GM21423 (cell line): ENCODE results near the gene GPC5.

Source experiments
- ATAC-seq: cut with Tn5 transposase; IDR thresholded peaks from one replicate; pipeline ENCODE4 v1.9.1; 2021; ENCODE audit warnings: mild to moderate bottlenecking, moderate library complexity; ENCODE audit not compliant: unreplicated experiment

Gene GPC5

GRCh38 chr13:91450913-91451312 lies 52.5 kb downstream of the GPC5 start:
- ATAC-seq: no peak

GRCh38 chr13:91454666-91455065 lies 56.2 kb downstream of the GPC5 start:
- ATAC-seq: no peak

GRCh38 chr13:91456837-91457236 lies 58.4 kb downstream of the GPC5 start:
- ATAC-seq: no peak

- no peak for ATAC-seq
These were observed 61.1 kb downstream of the GPC5 start for GRCh38 chr13:91459485-91459884.

- no peak for ATAC-seq
These were observed 65.9 kb downstream of the GPC5 start for GRCh38 chr13:91464336-91464735.

GRCh38 chr13:91467236-91467635 lies 68.8 kb downstream of the GPC5 start:
- ATAC-seq: no peak

GRCh38 chr13:91468301-91468700 lies 69.9 kb downstream of the GPC5 start:
- ATAC-seq: no peak

- no peak for ATAC-seq
These were observed 71.7 kb downstream of the GPC5 start for GRCh38 chr13:91470084-91470621.

- ATAC-seq: no peak
These were observed 72.3 kb downstream of the GPC5 start for GRCh38 chr13:91470681-91471080.

GRCh38 chr13:91482427-91482826 lies 84.0 kb downstream of the GPC5 start:
- no peak for ATAC-seq

GRCh38 chr13:91491980-91492379 lies 93.6 kb downstream of the GPC5 start:
- ATAC-seq: no peak

GRCh38 chr13:91493442-91493841 lies 95.0 kb downstream of the GPC5 start:
- no peak for ATAC-seq

- no peak for ATAC-seq
These were observed 99.9 kb downstream of the GPC5 start for GRCh38 chr13:91498298-91498697.

- no peak for ATAC-seq
These were observed 105.8 kb downstream of the GPC5 start for GRCh38 chr13:91504216-91504615.

- ATAC-seq: no peak
These were observed 108.3 kb downstream of the GPC5 start for GRCh38 chr13:91506759-91507158.

- ATAC-seq: no peak
These were observed 111.6 kb downstream of the GPC5 start for GRCh38 chr13:91510058-91510457.

GRCh38 chr13:91513790-91514189 lies 115.4 kb downstream of the GPC5 start:
- no peak for ATAC-seq

GRCh38 chr13:91516799-91517198 lies 118.4 kb downstream of the GPC5 start:
- no peak for ATAC-seq

GRCh38 chr13:91520952-91521351 lies 122.5 kb downstream of the GPC5 start:
- ATAC-seq: no peak

GRCh38 chr13:91523116-91523515 lies 124.7 kb downstream of the GPC5 start:
- ATAC-seq: no peak

- no peak for ATAC-seq
These were observed 128.2 kb downstream of the GPC5 start for GRCh38 chr13:91526543-91527033.

- no peak for ATAC-seq
These were observed 131.5 kb downstream of the GPC5 start for GRCh38 chr13:91529739-91530482.

GRCh38 chr13:91531646-91532045 lies 133.2 kb downstream of the GPC5 start:
- ATAC-seq: no peak
